Activated CD8-positive, alpha-beta memory T cell treated with anti-CD3 and anti-CD28 coated beads, Interleukin-2, amount 50 U/mL, for 24 hours (primary cell): Measurements from ENCODE around the gene RAB8B.
A peak's percentile ranks its signal among the peaks of the same experiment; 100 is the strongest.

Experiments
- DNase-seq: peaks from one replicate; pipeline ENCODE4 v3.0.0-alpha.2; 2020; ENCODE audit errors: extremely low read depth

RAB8B gene

DNA sequence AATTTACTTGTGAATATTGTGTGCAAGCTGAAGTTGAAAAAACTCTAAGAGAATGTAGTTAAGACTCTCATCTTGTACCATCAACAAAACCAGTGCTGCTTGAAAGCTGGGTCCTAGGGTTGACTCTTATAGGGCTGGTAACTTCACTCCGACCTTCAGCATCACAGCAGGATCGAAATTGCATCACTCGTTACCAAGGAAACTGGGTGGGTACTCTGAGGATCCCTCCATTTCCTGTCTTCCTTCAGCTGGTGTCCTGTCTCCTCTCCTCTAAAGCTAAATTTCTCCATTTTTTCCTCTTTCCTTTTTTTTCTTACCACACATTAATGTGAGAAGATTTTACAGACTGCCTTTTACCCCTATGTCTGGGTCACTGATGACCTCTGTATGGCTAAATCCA, 85.0 kb downstream of the RAB8B start:
- no peak for DNase-seq

DNA sequence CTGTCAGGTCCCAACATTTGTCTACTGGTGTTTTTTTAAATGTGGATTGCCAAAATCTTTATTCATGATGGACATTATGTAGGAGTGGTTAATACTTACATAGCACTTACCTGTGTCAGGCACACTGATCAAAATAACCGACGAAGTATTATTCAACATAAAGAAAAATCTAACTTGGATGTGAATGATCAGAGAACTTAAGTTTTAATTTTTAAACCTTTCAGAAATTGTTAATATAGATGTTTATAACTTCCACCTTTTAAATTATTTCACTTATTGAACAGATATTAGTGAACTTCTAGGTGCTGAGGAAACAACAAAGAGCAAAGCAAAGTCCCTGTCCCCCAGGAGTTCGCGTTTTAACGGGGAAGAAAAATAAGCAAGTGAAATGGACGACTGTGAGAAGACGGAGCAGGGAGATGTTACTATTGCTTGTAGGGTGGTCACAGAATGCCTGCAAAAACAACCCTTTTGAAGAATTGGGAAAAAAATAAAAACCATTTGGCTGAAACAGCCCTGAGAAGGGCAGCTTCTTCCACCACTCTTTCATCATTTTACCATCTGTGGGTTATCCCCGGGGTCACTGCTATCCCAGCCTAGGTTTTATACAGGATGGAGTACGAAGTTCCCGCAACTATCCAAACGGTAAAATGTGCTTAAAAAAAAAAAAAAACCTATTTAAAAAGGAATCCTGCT, 87.1 kb downstream of the RAB8B start:
- no peak for DNase-seq

DNA sequence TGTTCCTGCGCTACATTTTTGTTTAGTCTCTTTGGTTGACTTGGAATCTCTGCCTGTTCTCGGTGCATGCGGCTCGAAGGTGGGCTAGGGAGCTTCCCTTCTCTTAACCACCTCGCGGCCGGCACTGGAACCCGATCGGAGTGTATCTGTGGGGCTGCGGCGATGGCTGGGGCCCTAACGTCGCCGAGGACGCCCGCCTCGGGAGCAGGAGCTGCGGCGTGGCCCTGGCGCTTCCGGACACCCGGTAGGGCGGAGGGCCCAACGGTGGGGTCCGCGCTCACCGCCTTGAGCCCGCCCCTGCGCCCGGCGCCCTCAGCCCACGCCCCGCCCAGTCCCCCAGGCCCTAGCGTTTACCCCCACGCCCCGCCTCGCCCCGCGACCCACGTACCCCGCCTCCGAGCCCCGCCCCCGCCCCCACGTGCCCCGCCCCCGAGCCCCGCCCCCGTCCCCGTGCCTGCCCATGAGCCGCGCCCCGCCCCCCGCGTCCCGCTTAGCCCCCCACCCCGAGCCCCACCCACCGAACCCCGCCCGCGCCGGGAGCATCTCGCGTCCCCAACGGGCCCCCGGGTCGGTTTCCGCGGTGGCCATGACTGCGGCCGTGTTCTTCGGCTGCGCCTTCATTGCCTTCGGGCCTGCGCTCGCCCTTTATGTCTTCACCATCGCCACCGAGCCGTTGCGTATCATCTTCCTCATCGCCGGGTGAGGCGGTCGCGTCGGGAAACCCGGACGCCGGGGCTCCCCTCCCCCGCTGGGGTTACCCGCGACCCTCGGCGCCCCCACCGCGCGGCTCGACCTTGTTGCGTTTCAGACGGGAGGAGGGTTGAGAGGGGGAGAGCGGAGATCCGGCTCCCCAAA, 87.9 kb downstream of the RAB8B start, which contains the start of gene APH1B:
TSS of gene APH1B (plus strand) at position 568 of the 855 bp plus-strand sequence. CDS start at position 587, 19 bp downstream.
- peak; percentile 33 for DNase-seq

DNA sequence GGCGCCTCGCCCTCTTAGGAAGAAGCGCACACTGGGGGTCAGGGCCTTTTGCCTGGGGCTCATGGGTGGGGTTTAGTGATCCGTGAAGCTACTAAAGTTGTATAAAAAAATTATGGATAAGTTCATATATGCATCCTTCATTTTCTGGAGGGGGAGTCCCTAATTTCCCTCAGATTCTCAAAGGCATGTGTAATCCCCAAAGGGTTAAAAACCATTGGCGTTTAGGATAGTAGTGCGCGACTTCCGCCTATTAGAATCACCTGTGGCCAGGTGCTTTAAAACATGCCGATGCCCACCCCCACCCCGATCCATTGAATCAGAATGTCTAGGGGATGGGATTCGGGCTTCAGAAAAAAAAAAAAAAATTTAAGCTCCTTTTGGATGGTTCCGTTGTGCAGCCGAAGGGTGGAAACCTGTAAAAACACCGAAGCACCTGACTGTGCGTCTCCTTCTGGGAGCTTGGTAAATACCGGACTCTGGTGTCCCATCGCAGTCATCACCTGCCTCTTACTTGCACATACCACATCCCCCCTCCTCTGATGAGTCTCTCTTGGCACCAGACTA, 88.6 kb downstream of the RAB8B start:
- no peak for DNase-seq

DNA sequence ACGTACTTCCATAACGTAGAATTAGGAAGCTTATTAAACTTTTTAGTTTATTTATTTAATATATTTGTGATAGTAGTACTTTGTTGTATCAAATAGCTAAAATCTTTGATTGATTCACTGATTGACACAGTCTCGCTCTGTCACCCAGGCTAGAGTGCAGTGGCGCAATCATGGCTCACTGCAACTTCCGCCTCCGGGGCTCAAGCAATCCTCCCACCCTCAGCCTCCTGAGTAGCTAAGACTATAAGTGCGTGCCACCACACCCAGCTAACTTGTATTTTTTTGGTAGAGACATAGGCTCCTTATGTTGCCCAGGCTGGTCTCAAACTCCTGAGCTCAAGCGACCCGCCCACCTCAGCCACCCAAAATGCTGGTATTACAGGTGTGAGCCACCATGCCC, 93.7 kb downstream of the RAB8B start:
- no peak for DNase-seq

DNA sequence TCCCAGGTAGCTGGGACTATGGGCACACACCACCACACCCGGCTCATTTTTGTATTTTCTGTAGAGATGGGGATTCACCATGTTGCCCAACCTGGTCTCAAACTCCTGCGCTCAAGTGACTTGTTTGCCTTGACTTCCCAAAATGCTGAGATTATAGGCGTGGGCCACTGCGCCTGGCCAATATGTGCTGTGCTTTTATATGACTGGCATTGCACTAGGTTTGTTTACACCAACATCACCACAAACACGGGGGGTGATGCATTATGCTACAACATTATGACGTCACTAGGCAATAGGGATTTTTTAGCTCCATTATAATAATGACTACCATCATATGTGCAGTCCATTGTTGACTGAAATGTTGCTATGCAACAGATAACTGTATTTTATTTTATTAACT, 94.9 kb downstream of the RAB8B start:
- no peak for DNase-seq

DNA sequence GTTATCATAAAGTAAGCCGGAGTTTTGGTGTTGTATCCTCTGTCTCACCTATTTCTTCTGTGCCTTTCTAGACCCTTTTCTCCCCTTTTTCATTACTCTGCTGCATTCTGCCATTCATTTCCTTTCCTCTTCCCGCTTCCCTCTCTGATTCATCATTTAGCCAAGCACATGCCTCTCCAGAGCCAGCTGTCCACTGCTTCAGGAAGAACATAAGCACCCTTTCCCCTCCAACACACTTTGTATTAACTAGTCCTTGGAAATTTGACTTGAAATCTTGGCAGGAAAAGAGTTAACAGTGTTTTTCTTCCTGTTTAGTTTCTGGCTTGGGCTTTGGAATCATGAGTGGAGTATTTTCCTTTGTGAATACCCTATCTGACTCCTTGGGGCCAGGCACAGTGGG, 97.7 kb downstream of the RAB8B start:
- no peak for DNase-seq

DNA sequence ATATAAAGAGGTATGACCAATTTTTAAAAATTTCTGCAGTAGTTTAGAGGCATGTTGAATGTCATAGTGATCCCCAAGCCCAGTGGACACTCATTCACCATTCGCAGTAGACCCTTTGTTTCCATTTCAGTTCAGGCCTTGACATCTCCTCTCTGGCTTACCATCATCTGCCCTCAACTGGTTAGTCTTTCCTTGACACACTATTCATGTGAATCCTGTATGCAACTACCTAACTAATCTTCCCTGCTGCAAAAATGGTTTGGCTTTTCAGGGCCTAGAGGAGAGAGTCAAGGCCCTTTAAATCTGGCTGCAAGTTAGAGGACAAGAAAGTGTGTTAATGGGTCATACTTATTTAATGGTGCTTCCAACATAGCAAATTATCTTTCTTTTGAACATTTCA, 98.9 kb downstream of the RAB8B start:
- DNase-seq = no peak

DNA sequence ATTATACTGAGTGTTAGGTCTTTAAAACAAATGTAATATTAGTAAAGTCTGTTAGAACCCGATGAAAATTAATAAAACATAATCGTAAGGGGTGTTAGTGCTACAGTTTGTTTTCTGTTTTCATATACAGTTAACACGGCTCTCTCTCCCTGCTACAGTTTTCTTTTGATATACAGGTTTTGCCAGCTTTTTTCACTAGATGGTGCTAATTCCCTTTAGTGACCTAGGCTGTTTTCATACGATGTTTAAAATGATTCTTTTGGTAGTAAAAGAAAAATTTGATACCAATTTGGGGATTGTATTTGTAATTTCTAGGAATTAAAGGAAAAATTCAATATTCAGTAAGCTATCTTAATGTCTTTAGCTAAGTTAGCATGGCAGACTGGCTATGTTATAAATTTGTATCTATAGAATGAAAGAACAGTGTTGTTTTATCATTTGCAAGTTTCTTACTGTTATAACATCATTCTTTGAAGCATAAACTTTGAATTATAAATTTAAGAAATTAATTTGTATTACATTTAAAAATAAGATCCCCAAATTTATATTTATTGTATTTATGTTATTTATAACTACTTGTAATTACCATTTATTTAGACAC, 99.5 kb downstream of the RAB8B start:
- DNase-seq = no peak

DNA sequence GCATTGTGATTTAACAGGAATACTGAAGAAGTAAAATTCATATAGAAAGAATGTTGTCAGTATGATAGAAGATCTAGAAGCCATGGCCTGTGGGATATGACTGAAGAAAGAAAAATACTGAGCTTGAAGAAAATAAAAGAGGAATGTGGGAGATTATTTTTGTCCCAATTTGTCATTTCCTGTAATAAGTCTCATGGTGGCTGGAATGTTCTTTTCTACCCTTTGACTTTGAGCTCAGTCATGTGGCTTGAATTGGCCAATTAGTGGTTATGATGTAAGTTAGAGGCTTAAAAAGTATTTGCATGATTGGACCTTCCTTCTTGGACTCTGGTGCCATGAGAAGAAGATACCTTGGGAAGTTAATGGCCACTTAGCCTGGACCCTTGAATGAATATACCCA, 102.1 kb downstream of the RAB8B start:
- DNase-seq = no peak

DNA sequence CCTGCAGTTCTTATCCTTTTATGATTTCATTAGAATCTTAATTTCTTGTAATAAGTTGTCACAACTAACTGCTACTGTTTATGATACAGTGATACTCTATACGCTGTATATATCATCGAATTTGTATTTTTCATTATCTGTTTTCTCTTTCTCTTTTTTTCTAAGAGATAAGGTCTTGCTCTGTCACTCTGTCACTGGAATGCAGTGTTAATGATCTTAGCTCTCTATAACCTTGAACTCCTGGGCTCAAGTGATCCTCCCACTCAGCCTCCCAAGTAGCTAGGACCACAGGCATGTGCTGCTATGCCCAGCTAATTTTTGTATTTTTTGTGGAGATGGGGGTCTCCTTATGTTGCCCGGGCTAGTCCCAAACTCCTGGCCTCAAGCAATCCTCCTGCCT, 102.8 kb downstream of the RAB8B start:
- no peak for DNase-seq

DNA sequence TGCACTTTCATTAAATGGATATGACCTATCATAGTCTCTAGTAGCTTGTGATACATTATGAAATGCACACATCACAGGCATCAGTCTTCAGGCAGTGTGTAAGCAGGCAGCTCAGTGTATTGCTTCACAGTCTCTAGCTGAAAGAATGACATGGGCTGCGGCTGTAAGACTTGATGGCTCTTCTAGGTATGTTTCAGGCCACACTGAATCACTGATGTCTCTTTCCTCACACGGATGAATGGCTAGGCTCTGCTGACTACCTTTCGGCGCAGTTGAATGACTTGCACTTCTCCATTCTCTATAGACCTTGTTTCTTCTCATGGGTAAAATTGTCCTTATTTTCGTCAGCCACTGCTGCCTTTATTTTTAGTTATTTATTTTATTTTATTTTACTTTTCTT, 103.4 kb downstream of the RAB8B start:
- no peak for DNase-seq

DNA sequence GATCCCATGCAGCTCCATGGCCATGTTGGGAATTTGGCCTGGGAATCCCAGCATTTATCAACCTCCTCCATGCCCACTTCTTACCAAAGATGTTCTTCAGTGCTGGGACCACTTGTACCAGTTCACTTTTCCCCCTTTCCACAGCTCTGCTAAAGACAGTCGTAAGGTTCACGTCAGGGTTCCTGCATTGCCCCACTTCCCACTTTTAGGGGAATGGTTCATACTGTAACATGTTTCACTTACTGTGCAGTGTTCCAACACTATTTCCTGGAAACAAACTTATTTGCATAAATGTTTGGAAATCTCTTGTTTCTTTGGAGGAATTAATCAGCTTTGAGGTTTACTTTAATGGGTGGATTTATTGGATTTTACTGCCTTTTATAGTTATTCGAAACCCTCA, 105.0 kb downstream of the RAB8B start:
- DNase-seq = no peak

DNA sequence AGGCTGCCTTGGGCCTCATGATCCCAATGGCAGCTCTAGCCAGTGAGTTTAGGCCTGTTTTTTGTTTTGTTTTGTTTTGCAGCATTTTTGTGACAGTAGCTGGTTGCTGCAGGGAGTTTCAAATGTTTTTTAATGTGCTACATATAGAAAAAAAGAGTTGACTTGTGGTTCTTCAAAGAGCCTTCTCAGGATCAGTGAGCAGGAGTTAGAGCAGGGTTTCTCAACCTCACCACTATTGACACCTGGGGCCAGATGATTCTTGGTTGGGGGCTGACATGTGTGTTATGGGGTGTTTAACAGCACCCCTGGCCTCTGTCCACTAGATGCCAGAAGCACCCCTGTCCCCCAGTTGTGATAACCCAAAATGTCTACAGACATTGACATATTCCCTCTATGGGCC, 105.9 kb downstream of the RAB8B start:
- no peak for DNase-seq

DNA sequence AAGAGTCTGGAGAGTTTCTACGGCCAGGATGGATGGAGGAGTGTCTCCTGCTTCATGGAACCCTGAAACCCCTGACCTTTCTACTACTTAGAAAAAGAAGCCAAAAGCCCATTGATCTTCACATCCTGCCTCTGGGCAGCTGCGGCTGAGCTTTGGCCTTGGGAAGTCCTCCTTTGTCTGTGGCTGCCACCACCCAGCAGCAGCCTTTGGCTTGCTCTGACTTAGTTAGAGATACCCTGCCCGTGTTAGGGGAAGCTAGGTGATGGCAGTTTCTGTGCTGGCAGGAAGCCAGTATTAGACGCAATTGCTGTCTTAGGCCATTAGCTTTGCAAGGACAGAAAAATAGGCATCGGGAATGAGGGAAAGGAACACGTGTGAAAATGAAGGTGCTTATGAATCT, 106.8 kb downstream of the RAB8B start:
- DNase-seq = no peak

DNA sequence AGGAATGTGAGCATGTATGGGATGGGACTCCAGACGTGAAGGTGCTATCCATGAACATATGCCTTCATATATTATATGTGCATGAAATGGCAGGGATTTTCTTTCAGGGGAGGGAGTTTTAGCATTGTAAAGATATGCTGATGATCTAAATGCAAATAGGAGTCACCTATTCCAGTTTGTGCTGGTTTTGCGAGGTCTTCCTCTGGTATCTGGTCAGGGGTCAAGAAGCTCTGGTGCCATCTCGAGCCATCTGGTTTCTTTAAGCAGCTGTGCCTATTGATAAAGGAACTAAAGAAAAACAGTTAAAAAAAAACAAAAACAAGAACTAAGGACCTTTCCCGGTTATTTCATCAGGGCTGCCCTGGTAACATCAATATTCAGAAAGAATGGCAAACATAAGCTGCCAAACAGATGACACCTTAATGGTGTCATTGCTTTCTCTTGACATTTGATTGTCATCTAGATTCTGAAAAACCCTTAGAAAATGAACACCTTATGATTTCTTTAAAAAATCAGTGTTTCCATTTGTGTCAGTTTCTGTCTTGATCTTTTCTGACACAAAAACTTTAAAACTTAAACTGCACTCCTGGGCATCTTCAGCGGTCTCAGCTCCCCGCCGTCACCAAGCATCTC, 110.7 kb downstream of the RAB8B start:
- no peak for DNase-seq

DNA sequence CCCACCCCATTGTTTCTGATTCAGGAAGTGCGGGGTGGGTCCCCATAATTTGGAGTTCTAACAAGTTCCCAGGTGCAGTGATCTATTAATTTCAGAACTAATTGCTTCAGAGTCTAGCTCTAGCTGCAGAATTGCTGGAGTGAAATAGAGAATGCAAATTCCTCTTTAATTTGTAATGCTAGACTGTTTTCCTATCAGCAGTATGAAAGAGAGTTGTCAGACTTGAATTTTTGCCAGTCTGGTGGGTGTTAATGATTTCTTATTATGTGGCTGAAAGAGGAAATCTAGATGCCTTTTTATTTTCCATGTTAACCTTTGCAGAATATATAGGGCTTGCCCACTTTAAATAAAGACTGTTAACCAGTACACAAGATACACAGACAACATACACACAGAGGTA, 111.7 kb downstream of the RAB8B start:
- no peak for DNase-seq

DNA sequence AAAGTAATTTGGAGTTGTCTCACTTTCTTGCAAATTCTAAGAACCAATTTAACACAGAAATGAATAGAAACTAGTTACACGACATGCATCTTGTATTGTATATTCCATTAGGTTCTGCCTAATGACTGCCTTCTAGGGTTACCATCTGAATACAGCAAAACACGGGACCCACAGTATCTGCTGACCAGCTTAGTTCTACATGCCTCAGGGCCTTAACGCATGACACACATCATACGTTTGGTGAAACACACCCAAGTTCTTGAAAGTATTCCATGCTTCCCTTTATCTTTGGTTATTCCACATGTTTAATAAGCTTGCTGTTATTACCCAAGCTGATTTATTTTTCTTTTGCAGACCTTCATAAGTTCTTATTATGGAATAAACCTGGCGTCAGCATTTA, 115.9 kb downstream of the RAB8B start:
- DNase-seq = no peak

DNA sequence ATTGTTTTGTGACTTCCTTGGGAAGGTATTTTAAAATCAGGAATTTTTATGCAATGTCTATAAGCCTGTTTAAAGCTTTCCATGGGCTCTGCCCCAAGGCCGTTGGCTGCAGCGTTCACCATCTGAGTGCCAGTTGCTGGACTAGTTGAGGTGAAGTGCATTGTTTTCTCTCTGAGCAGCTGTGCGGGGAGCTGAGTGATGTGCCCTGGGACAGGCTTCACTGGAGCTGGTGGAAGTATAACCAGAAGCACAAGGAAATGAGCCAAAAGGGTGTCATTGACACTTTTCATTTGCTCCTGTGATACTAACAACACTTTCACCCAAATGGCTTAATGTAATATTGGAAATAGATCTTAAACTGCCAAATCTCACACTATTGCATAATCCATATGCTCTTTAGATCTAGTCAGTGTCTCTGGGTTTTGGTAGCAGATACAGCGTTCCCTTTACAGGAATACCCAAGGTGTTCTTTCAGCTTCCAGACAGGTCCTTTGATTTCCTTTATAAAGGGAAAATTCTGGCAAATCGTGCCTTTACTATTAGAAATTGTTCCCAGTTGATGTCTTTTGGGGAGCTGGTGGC, 117.2 kb downstream of the RAB8B start:
- no peak for DNase-seq

DNA sequence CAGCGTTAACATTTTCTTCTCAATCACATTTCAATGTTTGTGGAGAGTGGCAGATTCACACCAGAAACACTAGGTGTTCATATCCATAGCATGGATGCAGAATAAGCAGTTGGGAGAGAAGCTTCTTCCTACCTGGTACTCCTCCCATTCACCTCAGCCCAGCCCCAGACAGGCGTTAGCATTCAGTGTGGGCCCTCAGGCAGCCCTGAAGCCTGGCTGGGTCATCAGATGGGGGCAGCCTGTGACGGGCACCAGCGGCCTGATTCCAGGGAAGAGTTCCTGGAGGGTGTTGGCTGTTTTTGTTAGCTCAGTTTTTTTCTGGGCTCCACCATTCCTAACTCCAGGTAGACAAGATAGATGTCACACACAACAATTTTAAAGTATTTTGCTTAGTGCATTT, 119.1 kb downstream of the RAB8B start:
- no peak for DNase-seq

DNA sequence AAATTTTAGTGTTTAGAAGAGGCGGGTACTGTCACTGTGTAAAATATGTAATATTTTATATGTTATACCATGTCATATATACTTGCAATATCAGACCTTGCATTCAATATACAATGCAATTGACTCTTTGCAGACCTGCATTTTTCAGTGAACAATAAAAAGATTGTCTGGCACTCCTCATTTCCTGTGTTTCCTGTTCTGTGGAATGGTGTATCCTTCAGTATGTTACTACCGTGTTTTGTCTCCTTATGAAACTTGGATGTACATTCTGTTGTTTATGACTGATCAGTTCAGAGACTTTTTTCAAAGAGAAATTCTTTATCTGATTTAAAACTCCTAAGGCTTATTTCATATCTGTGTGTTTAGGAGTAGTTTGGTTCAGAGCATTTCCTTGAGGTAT, 119.5 kb downstream of the RAB8B start:
- DNase-seq = no peak

DNA sequence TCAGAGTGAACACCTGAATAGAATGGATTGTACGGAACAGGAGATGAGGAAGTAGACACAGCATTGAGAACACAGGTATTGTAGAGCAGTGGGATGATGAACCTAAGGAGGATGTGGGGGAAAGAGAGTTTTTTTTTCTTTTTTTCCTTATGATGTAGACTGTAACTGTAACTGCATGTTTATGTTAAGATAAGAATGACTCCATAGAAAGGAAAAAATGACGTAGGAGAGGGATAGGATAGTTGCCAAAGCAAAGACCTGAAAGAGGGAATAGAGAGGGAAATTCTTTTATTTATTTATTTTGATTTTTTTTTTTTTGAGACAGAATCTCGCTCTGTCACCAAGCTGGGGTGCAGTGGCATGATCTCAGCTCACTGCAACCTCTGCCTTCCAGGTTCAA, 121.2 kb downstream of the RAB8B start:
- no peak for DNase-seq
